ENCODE results near the gene ANTXR2.

Gene ANTXR2

GRCh38 chr4:79856196-79856595 is 216.8 kb downstream of the ANTXR2 start:
- DNase-seq = no peak

- no peak for DNase-seq
Observed at GRCh38 chr4:79854856-79855502, 218.1 kb downstream of the ANTXR2 start.

- DNase-seq = no peak
Observed at GRCh38 chr4:79852305-79852730, 220.7 kb downstream of the ANTXR2 start.

GRCh38 chr4:79851625-79852304 is 221.3 kb downstream of the ANTXR2 start:
- DNase-seq = no peak
